H1 (cell line): ENCODE data around the gene CHMP6. TPM values are rescaled to one million over a fixed set of nuclear protein-coding genes. Genes with fewer than 3 reads are reported as not detected.

ENCODE experiments used
- CTCF ChIA-PET: fragments of 300-600 bp; sonication (Branson Sonifier 250); formaldehyde crosslinking; loops from one replicate; lab custom pipeline; 2021; ENCODE audit not compliant: partially characterized antibody; lab: Charles Lee
- POLR2A ChIA-PET: fragments of 300-600 bp; sonication (Branson Sonifier 250); formaldehyde crosslinking; loops from one replicate; lab custom pipeline; 2021; ENCODE audit warnings: inconsistent platforms; ENCODE audit not compliant: partially characterized antibody; lab: Charles Lee
- DNase-seq, 2 experiments: peaks; one replicate each; pipeline versions ENCODE4 v3.0.0 to v3.0.0-alpha.2; 2010 to 2022; ENCODE audit warnings: low spot score in 2 of 2, low read depth in 1 of 2, mixed read lengths in 1 of 2
- FAIRE-seq: peaks from 2 replicates; lab custom pipeline; 2011; peaks lifted over from hg19 to GRCh38; lab: Jason Lieb, UNC
- H2AFZ ChIP-seq: 2 replicates; pipeline ENCODE4 v1.8.1; 2012; ENCODE audit warnings: low read length, inconsistent platforms
- H2AK5ac ChIP-seq: 2 replicates; pipeline ENCODE4 v1.6.1; 2013; ENCODE audit warnings: low read depth, low read length
- H2BK120ac ChIP-seq: replicated peaks from 2 replicates; pipeline ENCODE3; 2013; ENCODE audit warnings: low read depth, low read length, inconsistent platforms
- H2BK12ac ChIP-seq: 2 replicates; pipeline ENCODE4 v1.6.1; 2013; ENCODE audit warnings: low read depth, low read length
- H2BK15ac ChIP-seq: 2 replicates; pipeline ENCODE4 v1.6.1; 2013; ENCODE audit warnings: low read length
- H2BK20ac ChIP-seq: 2 replicates; pipeline ENCODE4 v1.6.1; 2013; ENCODE audit warnings: low read length
- H2BK5ac ChIP-seq: 2 replicates; pipeline ENCODE4 v1.6.1; 2013; ENCODE audit warnings: low read depth, low read length
- H3K14ac ChIP-seq: 2 replicates; pipeline ENCODE4 v1.6.1; 2013; ENCODE audit warnings: inconsistent platforms; ENCODE audit not compliant: insufficient read length
- H3K18ac ChIP-seq: 2 replicates; pipeline ENCODE4 v1.6.1; 2013; ENCODE audit warnings: low read length; ENCODE audit errors: extremely low read depth
- H3K23ac ChIP-seq: 2 replicates; pipeline ENCODE4 v1.6.1; 2013; ENCODE audit warnings: inconsistent platforms; ENCODE audit not compliant: insufficient read length
- H3K23me2 ChIP-seq: 2 replicates; pipeline ENCODE4 v1.6.1; 2013; ENCODE audit warnings: low read depth, low read length
- H3K27ac ChIP-seq: 2 replicates; pipeline ENCODE4 v1.6.1; 2011; ENCODE audit warnings: low read depth, low read length, inconsistent platforms
- H3K27me3 ChIP-seq, 4 experiments: replicated peaks in 1 of 4; 1 replicate in 1 of 4; 2 replicates in 3 of 4; pipeline versions ENCODE4 v1.6.1 to v1.8.1; 2011 to 2013; ENCODE audit warnings: low read length in 3 of 4, mild to moderate bottlenecking in 3 of 4, inconsistent platforms in 2 of 4, mixed read lengths in 2 of 4, moderate library complexity in 1 of 4; ENCODE audit not compliant: control insufficient read depth in 3 of 4, insufficient read depth in 3 of 4; ENCODE audit errors: extremely low read depth in 1 of 4
- H3K36me3 ChIP-seq, 4 experiments: 2 replicates each; pipeline versions ENCODE4 v1.6.1 to v1.8.1; 2011 to 2013; ENCODE audit warnings: mild to moderate bottlenecking in 4 of 4, low read length in 3 of 4, moderate library complexity in 2 of 4, control low read depth in 1 of 4, inconsistent platforms in 1 of 4; ENCODE audit not compliant: insufficient read depth in 4 of 4, control insufficient read depth in 2 of 4
- H3K4ac ChIP-seq: replicated peaks from 2 replicates; pipeline ENCODE3; 2013; ENCODE audit warnings: low read length, low read depth, mixed read lengths, inconsistent platforms; ENCODE audit not compliant: insufficient read length
- H3K4me1 ChIP-seq, 4 experiments: replicated peaks in 1 of 4; 1 replicate in 1 of 4; 2 replicates in 3 of 4; pipeline versions ENCODE4 v1.6.1 to v1.8.1; 2011 to 2013; ENCODE audit warnings: low read length in 3 of 4, inconsistent platforms in 2 of 4, mixed read lengths in 1 of 4; ENCODE audit not compliant: insufficient read depth in 4 of 4, control insufficient read depth in 3 of 4
- H3K4me2 ChIP-seq, 2 experiments: 2 replicates each; pipeline versions ENCODE4 v1.6.1 to v1.8.1; 2011 to 2013; ENCODE audit warnings: low read depth in 2 of 2, low read length in 2 of 2, control low read depth in 1 of 2, inconsistent platforms in 1 of 2, mild to moderate bottlenecking in 1 of 2; ENCODE audit not compliant: insufficient read depth in 1 of 2
- H3K4me3 ChIP-seq, 4 experiments: fragments of 200-600, 300-600 bp in 1 of 4; sonication (generic), shearing (Covaris generic), sonication (Bioruptor Twin) in 1 of 4; 2 replicates each; pipeline versions ENCODE4 v1.5.1 to v1.8.1; 2011 to 2016; ENCODE audit warnings: low read length in 4 of 4, low read depth in 3 of 4, control low read depth in 2 of 4, inconsistent platforms in 2 of 4, mild to moderate bottlenecking in 2 of 4, mixed read lengths in 1 of 4, moderate library complexity in 1 of 4; ENCODE audit not compliant: insufficient read depth in 2 of 4; ENCODE audit errors: extremely low read depth in 1 of 4
- H3K56ac ChIP-seq: replicated peaks from 2 replicates; pipeline ENCODE3; 2013; ENCODE audit warnings: low read depth, mild to moderate bottlenecking, mixed read lengths, low read length, inconsistent platforms; ENCODE audit not compliant: insufficient read length
- H3K79me1 ChIP-seq: 2 replicates; pipeline ENCODE4 v1.6.1; 2013; ENCODE audit warnings: low read depth, low read length, control low read depth
- H3K79me2 ChIP-seq, 2 experiments: 2 replicates each; pipeline versions ENCODE4 v1.6.1 to v1.8.1; 2012 to 2013; ENCODE audit warnings: low read length in 2 of 2, mild to moderate bottlenecking in 2 of 2, inconsistent platforms in 1 of 2; ENCODE audit not compliant: insufficient read depth in 2 of 2, control insufficient read depth in 1 of 2
- H3K9ac ChIP-seq, 4 experiments: replicated peaks in 1 of 4; 1 replicate in 1 of 4; 2 replicates in 3 of 4; pipeline versions ENCODE4 v1.6.1 to v1.8.1; 2011 to 2013; ENCODE audit warnings: low read depth in 3 of 4, low read length in 3 of 4, control low read depth in 2 of 4, mild to moderate bottlenecking in 2 of 4, moderate library complexity in 2 of 4, inconsistent platforms in 1 of 4; ENCODE audit errors: extremely low read depth in 1 of 4
- H3K9me3 ChIP-seq, 2 experiments: 2 replicates each; pipeline versions ENCODE4 v1.6.1 to v1.8.1; 2012 to 2013; ENCODE audit warnings: mild to moderate bottlenecking in 2 of 2, moderate library complexity in 2 of 2, control low read depth in 1 of 2, inconsistent platforms in 1 of 2, low read depth in 1 of 2, low read length in 1 of 2, mixed read lengths in 1 of 2; ENCODE audit not compliant: insufficient read depth in 2 of 2
- H4K20me1 ChIP-seq, 2 experiments: replicated peaks in 1 of 2; 2 replicates each; pipeline versions ENCODE3 to v1.8.1; 2011 to 2013; ENCODE audit warnings: inconsistent platforms in 2 of 2, low read length in 2 of 2, mild to moderate bottlenecking in 1 of 2; ENCODE audit not compliant: insufficient read depth in 2 of 2, control insufficient read depth in 1 of 2
- H4K5ac ChIP-seq: 2 replicates; pipeline ENCODE4 v1.6.1; 2013; ENCODE audit warnings: low read length, low read depth, mixed read lengths, inconsistent platforms; ENCODE audit not compliant: insufficient read length
- H4K8ac ChIP-seq: 2 replicates; pipeline ENCODE4 v1.8.0; 2013; ENCODE audit warnings: mild to moderate bottlenecking, moderate library complexity, low read length, inconsistent platforms; ENCODE audit not compliant: insufficient read depth; ENCODE audit errors: extremely low read depth
- H4K91ac ChIP-seq: replicated peaks from 2 replicates; pipeline ENCODE3; 2013; ENCODE audit warnings: low read length, mixed read lengths, inconsistent platforms; ENCODE audit not compliant: insufficient read length
- ASH2L ChIP-seq: fragments of 200-600, 300-600 bp; sonication (generic); IDR thresholded peaks from one replicate; pipeline ENCODE4 v1.7.1; 2017; ENCODE audit warnings: low read length
- ATF3 ChIP-seq: IDR thresholded peaks from 2 replicates; pipeline ENCODE4 v1.6.1; 2011; ENCODE audit warnings: low read depth, mild to moderate bottlenecking, low read length; ENCODE audit not compliant: insufficient read depth
- BRCA1 ChIP-seq: IDR thresholded peaks from 2 replicates; pipeline ENCODE4 v1.6.1; 2012; ENCODE audit warnings: low read depth, low read length, improper control_type of control experiment
- CHD1 ChIP-seq: IDR thresholded peaks from 2 replicates; pipeline ENCODE4 v1.6.1; 2012; ENCODE audit warnings: low read depth, low read length, improper control_type of control experiment
- CHD2 ChIP-seq: IDR thresholded peaks from 2 replicates; pipeline ENCODE4 v1.6.1; 2012; ENCODE audit warnings: low read length, improper control_type of control experiment
- CREB1 ChIP-seq: IDR thresholded peaks from 2 replicates; pipeline ENCODE4 v1.6.1; 2012; ENCODE audit warnings: inconsistent platforms
- EGR1 ChIP-seq: IDR thresholded peaks from 2 replicates; pipeline ENCODE4 v1.6.1; 2011; ENCODE audit warnings: low read depth, low read length, borderline replicate concordance
- FOSL1 ChIP-seq: IDR thresholded peaks from 2 replicates; pipeline ENCODE4 v1.6.1; 2011; ENCODE audit warnings: mild to moderate bottlenecking, low read depth, low read length, moderate library complexity; ENCODE audit not compliant: insufficient read depth
- HDAC2 ChIP-seq, 2 experiments: fragments of 300-600 bp in 1 of 2; sonication (generic) in 1 of 2; IDR thresholded peaks; 2 replicates each; pipeline ENCODE4 v1.6.1; 2011 to 2012; ENCODE audit warnings: low read depth in 2 of 2, low read length in 2 of 2, mild to moderate bottlenecking in 2 of 2, moderate library complexity in 2 of 2, borderline replicate concordance in 1 of 2, inconsistent platforms in 1 of 2
- JUN ChIP-seq: IDR thresholded peaks from 2 replicates; pipeline ENCODE4 v1.6.1; 2011; ENCODE audit warnings: low read depth, mild to moderate bottlenecking, improper control_type of control experiment, low read length
- SP1 ChIP-seq: IDR thresholded peaks from 2 replicates; pipeline ENCODE4 v1.6.1; 2011; ENCODE audit warnings: low read depth, low read length
- SP4 ChIP-seq: IDR thresholded peaks from 2 replicates; pipeline ENCODE4 v1.6.1; 2012; ENCODE audit warnings: low read length, inconsistent platforms
- SUZ12 ChIP-seq: fragments of 200-600 bp; sonication (generic); IDR thresholded peaks from 2 replicates; pipeline ENCODE4 v1.6.1; 2012; ENCODE audit warnings: mild to moderate bottlenecking, inconsistent platforms, low read length, moderate library complexity, mixed read lengths
- TAF1 ChIP-seq: IDR thresholded peaks from 2 replicates; pipeline ENCODE4 v1.6.1; 2011; ENCODE audit warnings: mild to moderate bottlenecking, low read depth, low read length
- TEAD4 ChIP-seq: IDR thresholded peaks from 2 replicates; pipeline ENCODE4 v1.6.1; 2012; ENCODE audit warnings: low read depth, low read length, inconsistent platforms, mixed read lengths
- YY1 ChIP-seq: IDR thresholded peaks from 2 replicates; pipeline ENCODE4 v1.6.1; 2011; ENCODE audit warnings: low read depth, mild to moderate bottlenecking, low read length
- WGBS, 2 experiments: shearing (Covaris generic) in 1 of 2; methylation state at CpG; one replicate each; pipeline versions ENCODE4 v1.1.6 to v1.1.7; 2013 to 2015; ENCODE audit warnings: low lambda C conversion rate in 2 of 2, mixed read lengths in 2 of 2, inconsistent platforms in 1 of 2, low coverage in 1 of 2, missing lambda C conversion rate in 1 of 2; ENCODE audit not compliant: insufficient replicate concordance in 2 of 2, insufficient coverage in 1 of 2, insufficient read length in 1 of 2; ENCODE audit errors: extremely low coverage in 1 of 2, missing lambda C conversion rate in 1 of 2; 5-methylcytosine and 5-hydroxymethylcytosine counted together
- polyA plus RNA-seq, 7 experiments: library from polyadenylated mRNA; depleted of rRNA in 3 of 7; stranded (reverse) in 5 of 7; unstranded in 2 of 7; fragments of >200 nt in 5 of 7; fragments of 200-250 nt in 2 of 7; gene quantifications; 1 replicate in 5 of 7; 2 replicates in 1 of 7; 4 replicates in 1 of 7; pipeline versions ENCODE4 v1.2.1 to v1.2.3, GENCODE V29; 2011 to 2013; ENCODE audit warnings: missing spikeins in 2 of 7, mixed read lengths in 2 of 7
- total RNA-seq: library from RNA; stranded (reverse); fragmentation: NEBNext Ultra II Directional; extraction: Animal tissue kit (Norgen Biotek cat#: 25700); gene quantifications from 2 replicates; pipeline ENCODE4 v1.2.1, GENCODE V29; 2021

The CHMP6 gene
- total and polyA plus RNA-seq, 2 of the 8 experiments (the other 6 are each of a cell fraction or from before 2014, with no cell fraction given), result 15.7 to 24.3 TPM

GRCh38 chr17:81015136-81015535 is 23.5 kb downstream of the CHMP6 start:
- 83% methylated on average over 1 of the region's 1 CpG; no CpG with 5 or more reads in 1 of the 2 experiments for WGBS, 2 experiments
- Histone ChIP-seq H2BK120ac (no peak overlapping the region), H2BK12ac (no peak overlapping the region), H3K27me3 (no peaks in the 10 kb centered on the region), H3K79me1 (no peaks in the 10 kb centered on the region), H4K5ac (no peak overlapping the region), H3K27ac (no peak overlapping the region), H4K20me1 (no peaks in the 10 kb centered on the region), H3K36me3 (no peaks in the 10 kb centered on the region), H3K4me3 (no peak overlapping the region), H3K4me1 (peaks cover 0 to 2% (median 0%) of the 10 kb centered on the region in 4 experiments; a peak in 2 of 7 replicates), H3K23me2 (no peaks in the 10 kb centered on the region), H2AFZ (no peak overlapping the region), H2BK5ac (no peak overlapping the region), H3K14ac (no peak overlapping the region), H3K4ac (no peak overlapping the region), H3K56ac (no peak overlapping the region), H2AK5ac (no peak overlapping the region), H3K9ac (no peak overlapping the region), H3K9me3 (peaks cover 9 to 12% of the 10 kb centered on the region in 2 experiments), H4K91ac (no peak overlapping the region), H2BK15ac (no peak overlapping the region), H3K79me2 (no peaks in the 10 kb centered on the region), H3K23ac (no peak overlapping the region), H2BK20ac (no peak overlapping the region), H3K4me2 (no peak overlapping the region), H3K18ac (no peak overlapping the region), H4K8ac (no peak overlapping the region)
- no peak for DNase-seq
- no peak for FAIRE-seq
- ChIA-PET POLR2A (interaction anchor here (1.1 kb wide), 1 partner anchor 20 kb away, joined by 3 read pairs; the partner anchor contains the start of gene BAIAP2), CTCF (interaction anchor here (1.1 to 1.3 kb wide), 3 partner anchors 9 to 82 kb away, joined by 3 read pairs; no protein-coding TSS in a partner anchor)
- no peak for TF ChIP-seq HDAC2 (IDR thresholded peaks at IDR 0.05; ENCODE audit: borderline replicate concordance in 1 of 2, low read depth in 2 of 2, low read length in 2 of 2)
- no peak for TF ChIP-seq FOSL1
- no peak for TF ChIP-seq JUN
- no peak for TF ChIP-seq BRCA1
- TF ChIP-seq YY1, result no peak
- TF ChIP-seq TEAD4, result no peak
- no peak for TF ChIP-seq SP4
- TF ChIP-seq ASH2L, result no peak
- TF ChIP-seq SP1, result no peak
- no peak for TF ChIP-seq ATF3
- TF ChIP-seq CREB1, result no peak
- TF ChIP-seq SUZ12, result no peak
- no peak for TF ChIP-seq CHD2
- TF ChIP-seq CHD1, result no peak
- no peak for TF ChIP-seq TAF1
- no peak for TF ChIP-seq EGR1
